Vein endothelial cell (primary cell): Measurements from ENCODE around the gene DHRS7. TPM values are rescaled to one million over a fixed set of nuclear protein-coding genes. Genes with fewer than 3 reads are reported as not detected.

Source experiments
- total RNA-seq: library from RNA; depleted of rRNA; stranded (reverse); fragments of >200 nt; gene quantifications from 2 replicates; pipeline ENCODE4 v1.2.3, GENCODE V29; 2012

Gene DHRS7
- 46.1 and 46.4 TPM in 2 replicates for total RNA-seq

DNA sequence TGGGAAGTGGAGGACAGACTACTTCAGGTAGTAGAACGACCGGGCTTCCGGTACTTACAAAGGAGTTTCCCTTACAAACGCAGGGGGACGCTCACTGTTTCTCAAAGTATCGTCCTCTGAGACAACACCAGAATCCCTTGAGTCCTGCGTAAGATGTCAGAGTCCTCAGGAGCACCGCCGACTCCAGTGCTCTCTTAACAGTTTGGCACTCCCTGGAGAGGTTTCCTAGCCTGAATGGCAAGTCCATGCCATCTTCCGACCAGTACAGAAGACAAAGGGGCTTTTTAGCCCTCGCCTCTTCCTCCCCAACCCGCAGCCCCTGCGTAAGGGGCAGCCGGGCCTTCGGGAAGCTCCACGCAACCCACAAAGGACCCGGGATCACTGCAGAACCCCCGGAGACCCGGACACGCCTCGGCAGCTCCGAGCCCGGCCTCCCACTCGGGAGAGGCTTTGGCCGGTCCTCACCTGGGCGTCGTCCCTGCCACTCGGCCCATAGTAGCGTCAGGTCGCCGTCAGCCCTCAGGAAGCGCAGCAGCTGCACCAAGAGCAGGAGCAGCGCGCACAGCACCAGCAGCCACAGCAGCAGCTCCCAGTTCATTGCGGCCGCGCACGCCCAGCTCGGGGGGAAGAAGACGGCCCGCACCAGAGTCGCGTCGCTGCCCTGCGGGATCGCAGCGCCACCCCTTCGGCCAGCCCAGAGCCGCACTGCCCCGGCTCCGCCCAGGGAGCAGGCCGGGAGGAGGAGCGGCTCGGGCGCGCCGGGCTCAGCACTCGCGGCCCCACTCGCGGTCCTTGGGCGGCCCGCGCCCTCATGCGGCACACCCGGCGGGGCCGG is at the start of gene DHRS7:
Gene DHRS7, minus strand, starts transcription at position 687 of the 835 bp plus-strand sequence. Its CDS starts 89 bp downstream, at position 598.

Other genes with a start within 250 kb of the DHRS7 start
- gene LRRC9, start 245.3 kb downstream of the DHRS7 start, total RNA-seq = not detected in 2 replicates
- gene PCNX4, start 73.5 kb downstream of the DHRS7 start, total RNA-seq = 68.9 and 79.3 TPM in 2 replicates
- gene PPM1A, start 83.8 kb upstream of the DHRS7 start, total RNA-seq = 19.6 and 26.8 TPM in 2 replicates